SK-N-SH (cell line): ENCODE measurements around the gene RPA3.

Source experiments
- CTCF ChIP-seq: fragments of 200-600 bp; sonication (generic); IDR thresholded peaks from 2 replicates; pipeline ENCODE4 v1.6.1; 2017; ENCODE audit warnings: antibody characterized with exemption, mild to moderate bottlenecking, moderate library complexity
- MAX ChIP-seq: IDR thresholded peaks from 2 replicates; pipeline ENCODE4 v1.4.0; 2012; ENCODE audit warnings: low read depth
- NRF1 ChIP-seq: IDR thresholded peaks from 2 replicates; pipeline ENCODE4 v1.6.1; 2012; ENCODE audit warnings: low read depth, mild to moderate bottlenecking, low read length
- POLR2AphosphoS5 ChIP-seq: IDR thresholded peaks from 2 replicates; pipeline ENCODE4 v1.6.1; 2012; ENCODE audit warnings: low read depth, low read length
- RCOR1 ChIP-seq: fragments of 150-350 bp; IDR thresholded peaks from 2 replicates; pipeline ENCODE4 v1.6.1; 2017; ENCODE audit warnings: antibody characterized with exemption, low read length
- RFX5 ChIP-seq: IDR thresholded peaks from 2 replicates; pipeline ENCODE4 v1.6.1; 2012; ENCODE audit warnings: mild to moderate bottlenecking, improper control_type of control experiment, low read length
- SMC3 ChIP-seq: IDR thresholded peaks from 2 replicates; pipeline ENCODE4 v1.6.1; 2012; ENCODE audit warnings: low read depth, low read length, improper control_type of control experiment
- TF ChIP-seq, protein P1 (sequence below): IDR thresholded peaks from 2 replicates; pipeline ENCODE4 v1.4.0; 2012; ENCODE audit warnings: low read depth, borderline replicate concordance
- TF ChIP-seq, protein P2 (sequence below): IDR thresholded peaks from 2 replicates; pipeline ENCODE4 v1.6.1; 2012; ENCODE audit warnings: mild to moderate bottlenecking, low read depth, low read length, moderate library complexity

DNA sequence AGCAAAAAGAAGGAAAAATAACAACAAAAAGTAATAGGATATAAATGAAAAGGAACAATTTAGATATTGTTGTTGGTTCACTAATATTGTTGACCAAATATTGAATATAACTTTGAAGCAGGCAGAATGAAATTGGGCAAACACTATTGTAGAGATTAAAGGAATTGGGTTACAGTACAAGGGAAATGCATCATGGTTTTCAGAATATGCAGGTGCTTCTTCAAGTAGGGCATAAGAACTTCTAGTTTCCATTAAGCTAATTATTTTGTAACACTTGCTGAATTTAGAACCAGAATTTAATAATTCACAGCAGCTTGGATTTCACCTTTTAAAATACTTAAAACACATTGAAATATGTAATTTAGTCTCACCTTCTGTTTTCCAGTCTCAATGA lies 36.5 kb downstream of the RPA3 start:
- TF ChIP-seq RCOR1 (no peak), CTCF (no peak), POLR2AphosphoS5 (no peak), SMC3 (no peak), MAX (no peak), RFX5 (no peak), NRF1 (no peak)
- TF ChIP-seq, protein P1, sequence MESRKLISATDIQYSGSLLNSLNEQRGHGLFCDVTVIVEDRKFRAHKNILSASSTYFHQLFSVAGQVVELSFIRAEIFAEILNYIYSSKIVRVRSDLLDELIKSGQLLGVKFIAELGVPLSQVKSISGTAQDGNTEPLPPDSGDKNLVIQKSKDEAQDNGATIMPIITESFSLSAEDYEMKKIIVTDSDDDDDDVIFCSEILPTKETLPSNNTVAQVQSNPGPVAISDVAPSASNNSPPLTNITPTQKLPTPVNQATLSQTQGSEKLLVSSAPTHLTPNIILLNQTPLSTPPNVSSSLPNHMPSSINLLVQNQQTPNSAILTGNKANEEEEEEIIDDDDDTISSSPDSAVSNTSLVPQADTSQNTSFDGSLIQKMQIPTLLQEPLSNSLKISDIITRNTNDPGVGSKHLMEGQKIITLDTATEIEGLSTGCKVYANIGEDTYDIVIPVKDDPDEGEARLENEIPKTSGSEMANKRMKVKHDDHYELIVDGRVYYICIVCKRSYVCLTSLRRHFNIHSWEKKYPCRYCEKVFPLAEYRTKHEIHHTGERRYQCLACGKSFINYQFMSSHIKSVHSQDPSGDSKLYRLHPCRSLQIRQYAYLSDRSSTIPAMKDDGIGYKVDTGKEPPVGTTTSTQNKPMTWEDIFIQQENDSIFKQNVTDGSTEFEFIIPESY = no peak
- TF ChIP-seq, protein P2, sequence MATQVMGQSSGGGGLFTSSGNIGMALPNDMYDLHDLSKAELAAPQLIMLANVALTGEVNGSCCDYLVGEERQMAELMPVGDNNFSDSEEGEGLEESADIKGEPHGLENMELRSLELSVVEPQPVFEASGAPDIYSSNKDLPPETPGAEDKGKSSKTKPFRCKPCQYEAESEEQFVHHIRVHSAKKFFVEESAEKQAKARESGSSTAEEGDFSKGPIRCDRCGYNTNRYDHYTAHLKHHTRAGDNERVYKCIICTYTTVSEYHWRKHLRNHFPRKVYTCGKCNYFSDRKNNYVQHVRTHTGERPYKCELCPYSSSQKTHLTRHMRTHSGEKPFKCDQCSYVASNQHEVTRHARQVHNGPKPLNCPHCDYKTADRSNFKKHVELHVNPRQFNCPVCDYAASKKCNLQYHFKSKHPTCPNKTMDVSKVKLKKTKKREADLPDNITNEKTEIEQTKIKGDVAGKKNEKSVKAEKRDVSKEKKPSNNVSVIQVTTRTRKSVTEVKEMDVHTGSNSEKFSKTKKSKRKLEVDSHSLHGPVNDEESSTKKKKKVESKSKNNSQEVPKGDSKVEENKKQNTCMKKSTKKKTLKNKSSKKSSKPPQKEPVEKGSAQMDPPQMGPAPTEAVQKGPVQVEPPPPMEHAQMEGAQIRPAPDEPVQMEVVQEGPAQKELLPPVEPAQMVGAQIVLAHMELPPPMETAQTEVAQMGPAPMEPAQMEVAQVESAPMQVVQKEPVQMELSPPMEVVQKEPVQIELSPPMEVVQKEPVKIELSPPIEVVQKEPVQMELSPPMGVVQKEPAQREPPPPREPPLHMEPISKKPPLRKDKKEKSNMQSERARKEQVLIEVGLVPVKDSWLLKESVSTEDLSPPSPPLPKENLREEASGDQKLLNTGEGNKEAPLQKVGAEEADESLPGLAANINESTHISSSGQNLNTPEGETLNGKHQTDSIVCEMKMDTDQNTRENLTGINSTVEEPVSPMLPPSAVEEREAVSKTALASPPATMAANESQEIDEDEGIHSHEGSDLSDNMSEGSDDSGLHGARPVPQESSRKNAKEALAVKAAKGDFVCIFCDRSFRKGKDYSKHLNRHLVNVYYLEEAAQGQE = no peak
